Calu3 (cell line): ENCODE measurements around the gene CIB4. TPM values are rescaled to one million over a fixed set of nuclear protein-coding genes. Genes with fewer than 3 reads are reported as not detected.
"Not testable (repeated sequence)": the region's sequence is repeated elsewhere in the genome, so short reads cannot be mapped to it uniquely, and the experiment has no call there.

Experiments
- BruUV-seq: library from RNA; stranded (reverse); fragments of 400-500 nt; replicated peaks from 2 replicates; lab custom pipeline; 2021; lab: Mats Ljungman, UMichigan
- CTCF ChIA-PET: fragments of 300-600 bp; sonication (Branson Sonifier 250); formaldehyde crosslinking; loops from one replicate; lab custom pipeline; 2022; ENCODE audit warnings: antibody characterized with exemption; lab: Charles Lee
- DNase-seq: peaks from one replicate; pipeline ENCODE4 v3.0.0; 2022
- H3K27ac Mint-ChIP-seq: one replicate; pipeline ENCODE4 v1.8.0; 2022; ENCODE audit warnings: mixed read lengths; ENCODE audit not compliant: unreplicated experiment
- H3K27me3 Mint-ChIP-seq: one replicate; pipeline ENCODE4 v1.8.0; 2022; ENCODE audit warnings: mixed read lengths; ENCODE audit not compliant: unreplicated experiment
- H3K36me3 Mint-ChIP-seq: one replicate; pipeline ENCODE4 v1.8.0; 2022; ENCODE audit warnings: mild to moderate bottlenecking, moderate library complexity, mixed read lengths; ENCODE audit not compliant: insufficient read depth, unreplicated experiment
- H3K4me1 Mint-ChIP-seq: one replicate; pipeline ENCODE4 v1.8.0; 2022; ENCODE audit warnings: mild to moderate bottlenecking, low read depth, mixed read lengths; ENCODE audit not compliant: unreplicated experiment
- H3K4me3 Mint-ChIP-seq: one replicate; pipeline ENCODE4 v1.8.0; 2022; ENCODE audit warnings: mild to moderate bottlenecking, low read depth, moderate library complexity, mixed read lengths; ENCODE audit not compliant: unreplicated experiment
- H3K9me3 Mint-ChIP-seq: one replicate; pipeline ENCODE4 v1.8.0; 2022; ENCODE audit warnings: low read depth, mixed read lengths; ENCODE audit not compliant: unreplicated experiment
- CTCF ChIP-seq: fragments of 200-600 bp; IDR thresholded peaks from one replicate; pipeline ENCODE4 v1.8.0; 2022; ENCODE audit warnings: antibody characterized with exemption; ENCODE audit not compliant: unreplicated experiment
- intact Hi-C: fragments of 100-400 bp; cut with micrococcal nuclease; formaldehyde crosslinking; loops from one replicate; pipeline ENCODE4 v1.10.0; 2022; ENCODE audit not compliant: unreplicated experiment
- total RNA-seq: library from RNA; stranded (reverse); gene quantifications from 2 replicates; pipeline ENCODE4 v1.2.3, GENCODE V29; 2022

The CIB4 gene
- total RNA-seq, 1 experiment from 2014 or later = not detected

- Mint-ChIP-seq H3K27ac (no peak overlapping the region), H3K4me1 (peaks cover 11% of the 10 kb centered on the region), H3K36me3 (no peaks in the 10 kb centered on the region), H3K4me3 (no peak overlapping the region), H3K9me3 (no peaks in the 10 kb centered on the region), H3K27me3 (peaks cover 88% of the 10 kb centered on the region)
- intact Hi-C loops = loop anchor here (5.0 kb wide), 1 partner anchor 164 kb away; no protein-coding TSS in a partner anchor
- TF ChIP-seq CTCF = no peak
- no peak for DNase-seq
- CTCF ChIA-PET = no interaction called here
- BruUV-seq = no TSS peak
Measured at GRCh38 chr2:26666671-26667070, 25.5 kb upstream of the CIB4 start.

DNA sequence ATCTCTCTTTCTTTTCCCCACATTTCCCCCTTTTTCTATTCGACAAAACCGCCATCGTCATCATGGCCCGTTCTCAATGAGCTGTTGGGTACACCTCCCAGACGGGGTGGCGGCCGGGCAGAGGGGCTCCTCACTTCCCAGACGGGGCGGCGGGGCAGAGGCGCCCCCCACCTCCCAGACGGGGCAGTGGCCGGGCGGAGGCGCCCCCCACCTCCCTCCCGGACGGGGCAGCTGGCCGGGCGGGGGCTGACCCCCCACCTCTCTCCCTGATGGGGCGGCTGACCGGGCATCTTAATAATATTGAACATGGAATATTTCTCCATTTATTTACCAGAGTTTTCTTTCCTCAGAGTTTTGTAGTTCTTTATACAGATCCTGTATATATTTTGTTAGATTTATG, 24.1 kb upstream of the CIB4 start:
- intact Hi-C loops = loop anchor here (5.0 kb wide), 1 partner anchor 163 kb away; no protein-coding TSS in a partner anchor
- Mint-ChIP-seq H3K4me1 (peaks cover 11% of the 10 kb centered on the region), H3K27me3 (peaks cover 89% of the 10 kb centered on the region)
- H3K36me3 Mint-ChIP-seq, DNase-seq, BruUV-seq, CTCF ChIA-PET, H3K27ac Mint-ChIP-seq, H3K4me3 Mint-ChIP-seq, H3K9me3 Mint-ChIP-seq: not testable (repeated sequence)

GRCh38 chr2:26660363-26660962, 19.3 kb upstream of the CIB4 start:
- CTCF ChIA-PET = no interaction called here
- BruUV-seq = no TSS peak

GRCh38 chr2:26658691-26659346, 17.7 kb upstream of the CIB4 start:
- no peak for TF ChIP-seq CTCF
- Mint-ChIP-seq H3K27ac (no peak overlapping the region), H3K27me3 (peaks cover 79% of the 10 kb centered on the region), H3K36me3 (no peaks in the 10 kb centered on the region), H3K4me1 (no peaks in the 10 kb centered on the region), H3K9me3 (no peaks in the 10 kb centered on the region), H3K4me3 (no peak overlapping the region)
- no peak for DNase-seq
- intact Hi-C loops = no loop called here
- CTCF ChIA-PET = interaction anchor here (0.5 kb wide), 1 partner anchor 42 kb away, joined by 3 read pairs; no protein-coding TSS in a partner anchor
- BruUV-seq = no TSS peak

More at GRCh38 chr2:26660363-26660962, 19.3 kb upstream of the CIB4 start:
- no peak overlapping the region for H3K27ac Mint-ChIP-seq
- intact Hi-C loops = no loop called here
- no peaks in the 10 kb centered on the region for H3K36me3 Mint-ChIP-seq
- no peak for DNase-seq
- H3K4me3 Mint-ChIP-seq = no peak overlapping the region
- no peaks in the 10 kb centered on the region for H3K9me3 Mint-ChIP-seq
- H3K27me3 Mint-ChIP-seq = peaks cover 78% of the 10 kb centered on the region
- no peaks in the 10 kb centered on the region for H3K4me1 Mint-ChIP-seq
- no peak for TF ChIP-seq CTCF

- no peaks in the 10 kb centered on the region for H3K9me3 Mint-ChIP-seq
- intact Hi-C loops = no loop called here
- no peak overlapping the region for H3K27ac Mint-ChIP-seq
- DNase-seq = no peak
- H3K36me3 Mint-ChIP-seq = no peaks in the 10 kb centered on the region
- H3K27me3 Mint-ChIP-seq = peaks cover 81% of the 10 kb centered on the region
- CTCF ChIA-PET = no interaction called here
- no TSS peak for BruUV-seq
- no peaks in the 10 kb centered on the region for H3K4me1 Mint-ChIP-seq
- no peak for TF ChIP-seq CTCF
- no peak overlapping the region for H3K4me3 Mint-ChIP-seq
Measured at GRCh38 chr2:26657265-26657664, 16.1 kb upstream of the CIB4 start.
